Measurements from ENCODE around the gene NRTN.
"Not testable (repeated sequence)": the region's sequence is repeated elsewhere in the genome, so short reads cannot be mapped to it uniquely, and the experiment has no call there.

Gene NRTN

DNA sequence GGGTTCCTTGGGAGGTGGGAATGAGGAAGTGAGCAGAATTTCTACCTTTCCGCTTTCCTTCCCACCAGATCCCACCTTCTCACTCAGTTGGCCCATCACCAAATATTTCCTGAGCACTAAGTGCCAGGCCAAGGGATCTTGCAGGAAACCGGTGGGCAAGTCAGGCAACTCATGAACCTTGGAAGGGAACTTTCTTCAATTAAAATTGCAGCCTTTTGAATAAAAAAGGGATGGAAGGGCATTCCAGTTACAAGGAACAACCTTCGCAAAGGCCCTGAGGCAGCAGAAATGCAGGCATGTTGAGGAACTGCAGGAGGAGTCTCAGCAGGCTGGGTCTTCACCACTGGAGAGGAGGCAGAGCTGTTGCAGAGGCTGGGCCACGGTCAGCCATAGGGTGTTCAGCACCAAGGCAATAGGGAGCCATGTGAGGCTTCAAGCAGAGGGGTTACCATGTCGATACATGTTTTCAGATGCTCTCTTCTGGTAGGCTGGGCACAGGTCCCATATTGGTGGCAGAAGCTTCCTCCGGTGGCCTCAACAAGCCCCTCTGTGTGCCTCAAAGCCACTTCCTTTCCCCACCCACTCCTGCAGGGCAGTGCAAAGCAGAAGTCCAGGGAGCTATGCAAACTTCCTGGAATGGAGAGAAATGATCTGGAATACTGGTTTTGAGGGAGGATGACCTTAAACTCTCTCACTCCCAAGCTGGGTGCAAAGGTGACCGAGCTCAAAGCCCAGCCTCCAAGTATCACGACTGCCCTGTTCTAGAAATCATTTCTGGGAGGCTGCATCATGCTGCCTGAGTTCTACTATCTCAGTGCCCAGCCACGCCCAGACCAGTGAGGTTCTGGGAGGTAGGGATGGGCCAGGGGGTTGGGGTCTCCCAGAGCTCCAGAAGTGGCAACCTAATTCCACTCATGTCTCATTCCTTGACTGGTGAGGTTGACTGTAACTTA, 34.5 kb downstream of the NRTN start, which contains the start of gene FUT6:
FUT6 (minus strand) TSS at position 638 of the 953 bp plus-strand sequence. CDS start 7,135 bp downstream, outside the sequence.
- no peak for DNase-seq

DNA sequence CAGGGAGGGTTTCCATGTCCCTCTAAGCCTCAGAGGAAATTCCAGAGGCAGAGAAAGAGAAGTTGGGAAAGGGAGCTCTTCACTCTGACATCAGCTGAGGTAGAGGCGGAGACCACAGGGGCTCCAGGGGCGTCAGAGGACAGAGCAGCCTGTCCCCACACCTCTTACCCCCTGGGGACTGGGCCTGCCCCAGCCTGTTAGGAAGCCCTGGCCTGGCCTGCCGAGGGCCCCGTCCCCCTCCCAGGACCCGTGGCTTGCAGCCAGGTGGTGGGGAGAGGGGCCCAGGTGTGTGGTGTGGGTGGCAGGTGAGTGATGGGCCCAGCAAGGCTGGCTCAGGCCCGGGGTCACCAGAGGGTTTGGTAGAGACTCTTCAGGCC, 36.9 kb downstream of the NRTN start:
- DNase-seq = not testable (repeated sequence)

DNA sequence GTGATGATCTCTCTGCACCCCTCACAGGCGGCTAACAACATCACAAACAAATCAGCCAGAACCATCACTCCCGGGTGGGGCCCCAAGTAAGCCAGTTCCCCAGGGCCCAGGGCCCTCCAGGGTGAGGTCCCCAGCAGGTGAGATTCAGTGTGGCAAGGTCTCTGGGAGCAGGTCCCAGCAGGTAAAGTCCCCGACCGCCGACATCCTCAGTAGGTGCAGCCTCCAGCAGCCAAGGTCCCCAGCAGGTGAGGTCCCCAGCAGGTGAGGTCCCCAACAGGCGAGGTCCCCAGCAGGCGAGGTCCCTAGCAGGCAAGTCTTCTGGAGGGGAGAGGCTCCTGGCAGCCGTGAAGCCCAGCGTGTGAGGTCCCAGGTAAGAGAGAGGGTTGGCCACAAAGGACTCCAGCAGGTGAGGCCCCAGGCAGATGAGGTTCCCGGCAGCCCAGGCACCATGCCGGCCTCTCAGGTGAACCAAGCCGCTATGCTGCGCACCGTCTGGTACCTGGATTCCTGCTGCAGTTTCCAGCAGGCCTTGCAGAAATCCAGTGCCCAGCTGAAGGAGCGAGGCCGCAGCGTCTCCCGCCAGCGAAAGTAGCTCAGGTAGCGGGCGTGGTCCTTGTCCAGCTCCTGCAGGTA, 38.5 kb downstream of the NRTN start:
- no peak for DNase-seq

DNA sequence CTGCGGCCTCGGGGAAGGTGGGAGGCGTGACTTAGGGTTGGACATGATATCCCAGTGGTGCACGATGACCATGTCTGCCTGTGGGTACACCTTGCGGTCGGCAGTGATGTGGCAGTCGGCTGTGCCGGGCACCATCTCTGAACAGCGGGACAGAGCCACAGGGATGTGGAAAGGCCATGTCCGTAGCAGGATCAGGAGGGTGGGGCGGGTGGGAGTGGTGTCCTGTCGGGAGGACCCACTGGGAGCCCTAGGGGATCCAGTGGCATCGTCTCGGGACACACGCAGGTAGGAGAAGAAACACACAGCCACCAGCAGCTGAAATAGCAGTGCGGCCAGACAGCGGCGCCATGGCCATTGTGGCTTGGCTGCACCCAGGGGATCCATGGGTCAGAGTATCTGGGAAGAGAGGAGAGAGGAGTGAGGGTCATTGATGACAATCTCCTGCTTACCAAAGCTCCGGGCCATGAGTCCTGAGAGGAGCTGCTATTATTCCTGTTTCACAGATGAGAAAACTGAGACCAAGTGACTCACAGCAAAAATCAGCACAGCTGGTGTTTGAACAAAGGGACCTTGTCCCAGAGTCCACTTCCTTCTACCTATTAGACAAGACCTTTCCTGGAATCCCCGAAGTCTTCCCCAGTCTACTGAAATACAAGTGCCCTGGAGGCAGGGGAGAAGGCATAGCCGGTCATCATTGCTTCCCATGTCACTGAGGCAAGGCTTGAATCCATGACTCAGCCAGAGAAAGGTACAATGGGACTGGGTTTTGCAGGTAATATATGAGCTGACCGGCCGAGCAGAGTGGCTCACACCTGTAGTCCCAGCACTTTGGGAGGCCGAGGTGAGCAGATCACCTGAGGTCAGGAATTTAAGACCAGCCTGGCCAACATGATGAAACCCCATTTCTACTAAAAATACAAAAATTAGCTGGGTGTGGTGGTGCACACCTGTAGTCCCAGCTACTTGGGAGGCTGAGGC, 39.9 kb downstream of the NRTN start:
- no peak for DNase-seq

DNA sequence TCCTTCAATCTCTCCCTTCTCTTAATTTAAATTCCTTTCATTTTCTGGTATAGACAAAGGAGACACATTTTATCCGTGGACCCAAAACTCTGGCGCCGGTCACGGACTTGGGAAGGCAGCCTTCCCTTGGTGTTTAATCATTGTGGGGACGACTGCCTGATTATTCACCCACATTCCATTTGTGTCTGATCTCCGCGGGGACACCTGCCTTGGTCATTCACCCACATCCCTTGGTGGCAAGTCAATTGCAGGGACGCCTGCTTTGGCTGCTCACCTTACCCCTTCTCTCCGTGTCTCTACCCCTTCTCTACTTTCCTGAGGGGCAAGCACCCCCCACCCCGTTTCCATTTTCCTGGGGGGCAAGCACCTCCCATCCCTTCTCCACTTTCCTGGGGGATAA, 43.0 kb downstream of the NRTN start:
- DNase-seq = not testable (repeated sequence)

DNA sequence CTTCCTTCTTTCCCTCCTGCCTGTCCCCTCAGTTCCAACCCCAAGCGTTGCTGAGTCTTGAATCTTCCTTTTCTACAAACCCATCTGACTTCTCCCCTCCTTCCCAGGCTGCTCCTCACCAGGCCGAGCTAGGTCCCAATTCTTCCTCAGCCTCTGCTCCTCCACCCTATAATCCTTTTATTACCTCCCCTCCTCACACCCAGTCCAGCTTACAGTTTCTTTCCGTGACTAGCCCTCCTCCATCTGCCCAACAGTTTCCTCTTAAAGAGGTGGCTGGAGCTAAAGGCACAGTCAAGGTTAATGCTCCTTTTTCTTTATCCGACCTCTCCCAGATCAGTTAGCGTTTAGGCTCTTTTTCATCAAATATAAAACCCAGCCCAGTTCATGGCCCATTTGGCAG, 43.8 kb downstream of the NRTN start:
- not testable (repeated sequence) for DNase-seq

DNA sequence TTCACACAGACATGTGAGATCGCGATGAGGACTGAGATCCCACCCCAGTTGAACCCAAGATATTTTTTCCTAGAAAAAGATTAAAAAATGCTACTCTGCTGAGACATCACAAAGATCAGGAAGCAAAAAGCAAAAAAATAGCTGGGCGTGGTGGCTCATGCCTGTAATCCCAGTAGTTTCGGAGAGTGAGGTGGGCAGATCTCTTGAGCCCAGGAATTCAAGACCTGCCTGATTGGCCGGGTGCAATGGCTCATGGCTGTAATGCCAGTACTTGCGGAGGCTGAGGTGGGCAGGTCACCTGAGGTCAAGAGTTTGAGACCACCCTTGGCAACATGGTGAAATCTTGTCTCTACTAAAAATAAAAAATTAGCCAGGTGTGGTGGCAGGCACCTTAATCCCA, 45.3 kb downstream of the NRTN start:
- DNase-seq = no peak

DNA sequence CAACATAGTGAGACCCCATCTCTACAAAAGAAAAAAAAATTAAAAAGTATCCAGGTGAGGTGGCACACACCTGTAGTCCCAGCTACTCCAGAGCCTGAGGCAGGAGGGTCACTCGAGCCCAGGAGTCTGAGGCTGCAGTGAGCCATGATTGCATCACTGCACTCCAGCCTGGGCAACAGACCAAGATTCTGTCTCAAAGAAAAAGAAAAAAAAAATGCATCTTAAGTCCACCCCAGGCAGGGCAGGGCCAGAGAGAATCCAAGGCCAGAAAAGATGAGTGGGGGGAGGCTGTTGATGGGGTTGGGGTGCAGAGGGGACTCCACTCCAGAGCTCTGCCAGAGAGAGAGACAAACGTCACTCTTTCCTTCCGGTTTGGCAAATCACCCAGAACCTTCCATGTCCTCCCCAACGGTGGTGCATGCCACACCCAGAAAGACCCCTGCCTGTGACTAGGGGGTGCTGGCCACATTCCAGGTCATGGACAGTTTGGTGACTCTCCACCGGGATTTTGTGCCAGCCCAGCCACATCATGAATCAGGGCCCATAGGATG, 46.0 kb downstream of the NRTN start:
- no peak for DNase-seq

DNA sequence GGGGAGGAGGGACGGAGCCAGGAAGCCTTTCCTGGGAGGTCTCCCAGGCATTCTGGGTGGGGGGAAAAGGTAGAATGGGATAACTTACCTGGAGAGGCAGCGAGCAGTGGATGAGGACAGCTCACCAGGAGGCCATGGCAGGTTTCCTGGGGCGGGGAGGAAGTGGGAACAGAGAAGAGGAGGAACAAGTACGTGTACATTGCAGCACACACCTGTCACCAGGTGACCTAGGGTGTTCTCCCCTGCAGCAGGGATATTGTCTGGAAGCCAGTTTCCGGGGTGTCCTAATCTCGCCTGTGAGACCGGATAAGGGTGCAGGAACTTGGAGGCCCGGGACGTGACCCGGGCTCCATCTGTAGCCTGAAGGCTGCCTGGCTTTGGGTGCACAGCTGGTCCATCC, 46.4 kb downstream of the NRTN start, which contains the start of gene FUT3:
FUT3 (minus strand) TSS at position 148 of the 400 bp plus-strand sequence.
- DNase-seq = no peak

DNA sequence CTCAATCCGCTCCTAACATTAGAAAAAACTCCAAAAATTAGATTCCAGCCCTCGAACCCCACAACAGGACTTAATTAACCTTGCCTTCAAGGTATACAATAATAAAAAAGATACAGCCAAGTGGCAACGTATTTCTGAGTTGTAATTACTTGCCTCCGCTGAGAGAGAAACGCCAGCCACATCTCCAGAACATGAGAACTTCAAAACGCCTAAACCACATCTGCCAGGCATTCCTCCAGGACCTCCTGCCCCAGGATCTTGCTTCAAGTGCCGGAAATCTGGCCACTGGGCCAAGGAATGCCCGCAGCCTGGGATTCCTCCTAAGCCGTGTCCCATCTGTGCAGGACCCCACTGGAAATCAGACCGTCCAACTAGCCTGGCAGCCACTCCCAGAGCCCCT, 49.3 kb downstream of the NRTN start:
- not testable (repeated sequence) for DNase-seq

DNA sequence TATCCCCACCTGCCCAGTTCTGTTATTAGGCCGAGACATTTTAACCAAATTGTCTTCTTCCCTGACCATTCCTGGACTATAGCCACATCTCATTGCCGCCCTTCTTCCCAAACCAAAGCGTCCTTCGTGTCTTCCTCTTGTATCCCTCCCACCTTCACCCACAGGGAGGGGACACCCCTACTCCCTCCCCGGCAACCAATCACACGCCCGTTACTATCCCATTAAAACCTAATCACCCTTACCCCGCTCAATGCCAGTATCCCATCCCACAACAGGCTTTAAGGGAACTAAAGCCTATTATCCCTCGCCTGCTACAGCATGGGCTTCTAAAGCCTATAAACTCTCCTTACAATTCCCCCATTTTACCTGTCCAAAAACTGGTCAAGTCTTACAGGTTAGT, 50.3 kb downstream of the NRTN start:
- not testable (repeated sequence) for DNase-seq

DNA sequence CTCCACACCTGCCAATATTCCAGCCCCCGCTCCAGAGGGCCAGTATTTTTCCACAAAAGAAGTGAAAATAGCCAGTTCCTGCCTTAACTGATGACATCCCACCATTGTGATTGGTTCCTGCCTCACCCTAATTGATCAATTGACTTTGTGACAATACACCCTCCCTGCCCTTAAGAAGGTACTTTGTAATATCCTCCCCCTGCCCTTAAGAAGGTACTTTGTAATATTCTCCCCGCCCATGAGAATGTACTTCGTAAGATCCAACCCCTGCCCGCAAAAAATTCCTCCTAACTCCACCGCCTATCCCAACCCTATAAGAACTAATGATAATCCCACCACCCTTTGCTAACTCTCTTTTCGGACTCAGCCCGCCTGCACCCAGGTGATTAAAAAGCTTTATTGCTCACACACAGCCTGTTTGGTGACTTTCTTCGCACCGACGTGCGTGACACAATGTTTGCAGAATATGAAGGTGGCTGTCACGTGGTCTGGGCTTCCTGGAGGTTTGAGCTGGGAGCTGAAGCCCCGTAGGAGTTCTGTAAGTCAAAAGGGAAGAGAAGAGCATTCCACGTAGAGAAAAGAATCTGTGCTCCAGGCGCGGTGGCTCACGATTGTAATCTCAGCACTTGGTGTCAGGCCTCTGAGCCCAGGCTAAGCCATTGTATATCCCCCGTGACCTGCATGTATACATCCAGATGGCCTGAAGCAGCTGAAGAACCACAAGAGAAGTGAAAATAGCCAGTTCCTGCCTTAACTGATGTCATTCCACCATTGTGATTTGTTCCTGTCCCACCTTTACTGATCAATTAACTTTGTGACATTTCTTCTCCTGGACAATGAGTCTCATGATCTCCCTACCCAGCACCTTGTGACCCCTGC, 52.6 kb downstream of the NRTN start:
- DNase-seq = no peak

DNA sequence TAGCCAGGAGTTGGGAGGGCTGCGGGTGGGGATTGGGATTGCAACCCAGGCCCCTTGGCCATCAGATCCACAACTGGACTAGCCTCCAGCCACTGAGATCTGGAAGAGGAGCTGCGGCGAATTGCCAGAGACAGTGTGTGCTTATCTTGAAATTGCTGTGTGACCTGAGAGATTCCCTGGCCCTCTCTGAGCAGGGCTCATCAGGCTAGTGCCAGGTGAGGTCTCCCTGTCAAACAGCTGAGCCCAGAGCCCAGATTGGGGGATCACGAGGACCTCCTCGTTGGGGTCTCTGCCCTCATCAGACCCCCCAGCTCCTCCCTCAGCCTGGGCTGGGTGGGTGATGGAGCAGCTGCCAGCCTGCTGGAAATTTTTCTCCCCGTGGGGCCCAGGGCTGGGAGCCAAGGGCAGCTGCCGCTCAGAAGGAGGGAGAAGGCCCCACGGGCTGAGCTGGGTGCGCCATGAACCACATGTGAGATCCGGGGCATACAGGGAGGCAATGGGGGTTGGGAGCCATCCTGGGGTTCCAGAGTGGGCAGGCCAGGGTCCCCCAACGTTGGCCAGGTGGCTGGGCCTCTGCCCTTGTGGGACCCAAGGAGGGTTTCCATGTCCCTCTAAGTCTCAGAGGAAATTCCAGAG, 58.3 kb downstream of the NRTN start:
- no peak for DNase-seq

DNA sequence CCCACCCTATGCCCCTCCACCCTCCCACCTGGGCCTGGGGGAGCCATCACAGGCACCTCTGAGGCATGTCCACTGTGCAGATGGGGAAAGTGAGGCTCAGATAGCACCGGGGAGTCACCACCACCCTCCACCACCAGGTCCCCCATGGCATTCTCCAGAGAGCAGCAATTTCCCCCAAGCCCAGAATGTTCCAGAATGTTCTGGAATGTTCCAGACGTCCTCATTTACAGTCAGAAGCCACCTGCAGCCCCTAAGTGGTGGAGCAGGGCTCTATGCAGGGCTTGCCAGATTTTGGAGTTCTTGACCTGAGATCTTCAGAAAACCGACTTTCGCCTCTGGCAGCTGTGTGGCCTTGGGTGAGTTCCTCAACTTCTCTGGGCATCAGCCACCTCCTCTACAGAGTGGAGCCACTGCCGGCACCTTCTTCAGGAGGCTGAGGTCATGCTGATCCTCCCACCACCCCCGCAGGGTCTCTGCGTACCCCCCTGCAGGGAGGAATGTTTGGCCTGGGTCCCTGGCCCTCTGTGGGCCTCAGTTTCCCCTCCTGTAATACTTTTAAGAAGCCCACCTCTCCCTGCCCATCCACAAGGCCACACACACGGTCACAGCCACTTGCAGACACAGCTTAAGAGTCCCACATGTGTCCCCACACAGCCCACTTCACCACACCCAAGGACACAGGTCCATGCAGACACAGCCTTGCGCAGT, 59.3 kb downstream of the NRTN start:
- DNase-seq = no peak

DNA sequence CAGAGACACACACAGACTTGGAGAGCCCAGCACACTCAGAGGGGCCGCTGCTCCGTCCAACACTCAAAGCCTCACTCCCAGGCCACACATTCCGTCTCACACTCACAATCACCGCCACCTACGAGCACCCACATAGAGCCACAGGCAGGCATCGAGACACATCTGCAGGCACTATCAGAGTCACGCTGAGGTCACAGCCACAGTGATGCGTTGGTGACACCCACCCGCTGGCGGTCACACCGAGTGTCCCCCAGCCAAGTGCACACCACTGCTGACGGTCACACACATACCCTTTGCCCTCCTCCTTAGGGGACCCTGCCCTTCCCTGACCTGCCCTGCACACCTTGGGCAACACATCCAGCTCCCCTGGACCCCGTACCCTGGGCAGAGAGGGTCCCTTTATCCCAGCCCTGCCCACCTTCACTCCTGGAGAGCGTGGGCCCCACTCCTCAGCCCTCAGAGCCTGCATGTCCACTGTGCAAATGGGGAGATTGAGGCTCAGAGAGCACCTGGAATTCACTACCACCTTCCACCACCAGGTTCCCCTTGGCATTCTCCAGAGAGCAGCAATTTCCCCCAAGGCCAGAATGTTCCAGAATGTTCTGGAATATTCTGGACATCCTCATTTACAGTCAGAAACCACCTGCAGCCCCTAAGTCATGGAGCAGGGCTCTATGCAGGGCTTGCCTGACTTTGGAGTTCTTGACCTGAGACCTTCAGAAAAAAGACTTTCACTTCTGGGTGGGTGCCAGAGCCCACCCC, 60.0 kb downstream of the NRTN start:
- DNase-seq = no peak

DNA sequence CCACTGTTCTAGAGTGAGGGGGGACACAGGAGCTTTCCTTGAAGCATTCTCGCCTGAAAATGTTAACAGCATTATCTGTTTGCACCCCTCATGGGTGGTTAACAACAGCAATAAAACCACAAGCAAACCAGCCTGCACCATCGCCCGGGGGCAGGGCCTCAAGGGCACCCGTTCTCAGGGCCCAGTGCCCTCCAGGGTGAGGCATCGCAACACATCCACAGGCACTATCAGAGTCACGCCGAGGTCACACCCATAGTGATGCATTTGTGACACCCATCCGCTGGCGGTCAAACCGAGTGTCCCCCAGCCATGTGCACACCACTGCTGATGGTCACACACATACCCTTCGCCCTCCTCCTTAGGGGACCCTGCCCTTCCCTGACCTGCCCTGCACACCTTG, 60.9 kb downstream of the NRTN start:
- DNase-seq = no peak

DNA sequence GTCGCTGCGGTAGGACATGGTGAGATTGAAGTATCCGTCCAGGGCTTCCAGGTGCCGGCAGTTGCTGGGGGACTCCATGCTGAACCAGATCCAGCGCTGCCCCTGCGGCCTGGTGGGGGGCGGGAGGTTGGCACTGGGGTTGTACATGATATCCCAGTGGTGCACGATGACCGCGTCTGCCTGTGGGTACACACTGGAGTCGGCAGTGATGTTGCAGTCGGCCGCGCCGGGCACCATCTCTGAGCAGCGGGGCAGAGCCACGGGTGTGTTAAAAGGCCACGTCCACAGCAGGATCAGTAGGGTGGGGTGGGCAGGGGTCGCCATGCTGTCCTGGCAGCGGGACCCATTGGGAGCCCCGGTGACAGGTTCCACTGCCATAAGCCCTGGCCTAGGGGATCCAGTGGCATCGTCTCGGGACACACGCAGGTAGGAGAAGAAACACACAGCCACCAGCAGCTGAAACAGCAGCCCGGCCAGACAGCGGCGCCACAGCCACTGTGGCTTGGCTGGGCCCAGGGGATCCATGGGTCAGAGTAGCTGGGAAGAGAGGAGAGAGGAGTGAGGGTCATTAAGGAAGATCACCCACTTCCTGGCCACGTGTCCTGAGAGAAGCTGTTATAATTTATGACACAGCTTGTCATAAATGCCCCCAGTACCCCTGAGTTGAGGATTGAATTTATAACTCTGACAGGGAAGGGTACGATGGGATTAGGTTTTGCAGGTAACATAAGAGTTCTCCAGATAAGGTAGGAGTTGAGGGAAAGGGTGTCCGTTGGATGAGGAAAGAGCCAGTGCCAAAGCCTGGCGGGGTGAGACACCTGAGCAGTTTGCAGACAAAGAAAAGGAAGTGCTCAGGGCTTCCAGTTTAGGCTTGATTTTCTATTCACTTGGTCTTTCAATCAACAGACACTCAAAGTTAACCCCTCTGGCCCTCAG, 62.6 kb downstream of the NRTN start:
- no peak for DNase-seq

DNA sequence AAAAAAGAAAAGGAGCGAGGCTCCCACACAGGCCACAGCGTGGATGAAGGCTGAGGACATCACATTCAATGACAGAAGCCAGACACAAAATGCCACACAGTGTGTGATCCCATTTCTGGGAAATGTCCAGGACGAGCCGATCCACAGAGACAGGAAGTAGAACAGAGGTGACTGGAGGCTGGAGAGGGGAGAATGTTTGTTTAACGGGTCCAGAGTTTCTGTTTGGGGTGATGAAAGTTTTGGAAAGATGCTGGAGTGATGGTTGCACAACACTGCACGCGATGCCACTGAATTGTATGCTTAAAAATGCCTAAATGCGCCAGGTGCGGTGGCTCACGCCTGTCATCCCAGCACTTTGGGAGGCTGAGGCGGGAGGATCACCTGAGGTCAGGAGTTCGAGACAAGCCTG, 66.1 kb downstream of the NRTN start:
- no peak for DNase-seq

Measured in AML-193 (cell line).